Parathyroid adenoma (tissue), 2 donors: ENCODE data around the gene GLIPR2.

Experiments
- H2AFZ ChIP-seq: fragments of 300-600 bp; sonication (generic); one replicate; pipeline ENCODE4 v1.7.0; 2017; ENCODE audit warnings: antibody characterized with exemption, mild to moderate bottlenecking
- H3K27ac ChIP-seq: fragments of 300-600 bp; sonication (generic); one replicate; pipeline ENCODE4 v1.7.0; 2017
- H3K27me3 ChIP-seq: fragments of 300-600 bp; sonication (generic); one replicate; pipeline ENCODE4 v1.7.0; 2017; ENCODE audit warnings: low read length; ENCODE audit not compliant: control insufficient read depth, insufficient read depth
- H3K36me3 ChIP-seq: fragments of 300-600 bp; sonication (generic); one replicate; pipeline ENCODE4 v1.7.0; 2017; ENCODE audit warnings: low read length; ENCODE audit not compliant: control insufficient read depth, insufficient read depth
- H3K4me1 ChIP-seq: fragments of 300-600 bp; sonication (generic); one replicate; pipeline ENCODE4 v1.7.0; 2017; ENCODE audit warnings: control low read depth
- H3K4me2 ChIP-seq: fragments of 300-600 bp; sonication (generic); one replicate; pipeline ENCODE4 v1.7.0; 2017; ENCODE audit warnings: low read length
- H3K4me3 ChIP-seq: fragments of 300-600 bp; sonication (generic); one replicate; pipeline ENCODE4 v1.7.0; 2017; ENCODE audit warnings: low read depth, low read length
- H3K79me2 ChIP-seq: fragments of 300-600 bp; sonication (generic); one replicate; pipeline ENCODE4 v1.7.0; 2017; ENCODE audit warnings: control low read depth
- H3K9ac ChIP-seq: fragments of 300-600 bp; sonication (generic); one replicate; pipeline ENCODE4 v1.7.0; 2017; ENCODE audit warnings: mild to moderate bottlenecking
- H3K9me3 ChIP-seq: fragments of 300-600 bp; sonication (generic); one replicate; pipeline ENCODE4 v1.7.0; 2017; ENCODE audit warnings: low read length; ENCODE audit not compliant: control insufficient read depth
- CTCF ChIP-seq: fragments of 300-600 bp; sonication (generic); IDR thresholded peaks from one replicate; pipeline ENCODE4 v1.7.0; 2017; ENCODE audit warnings: antibody characterized with exemption, mild to moderate bottlenecking
- donor health status: primary hyperparathyroidism.

Gene GLIPR2

GRCh38 chr9:36187414-36187813 lies 50.9 kb downstream of the GLIPR2 start:
- H3K4me2 ChIP-seq: no peak overlapping the region
- no peak overlapping the region for H3K27ac ChIP-seq
- TF ChIP-seq CTCF: no peak
- no peak overlapping the region for H3K4me3 ChIP-seq
- H2AFZ ChIP-seq: no peak overlapping the region
- H3K36me3 ChIP-seq: no peaks in the 10 kb centered on the region
- H3K79me2 ChIP-seq: peaks cover 9% of the 10 kb centered on the region
- no peaks in the 10 kb centered on the region for H3K27me3 ChIP-seq
- peaks cover under 1% of the 10 kb centered on the region for H3K4me1 ChIP-seq
- H3K9ac ChIP-seq: no peak overlapping the region
- H3K9me3 ChIP-seq: no peaks in the 10 kb centered on the region

DNA sequence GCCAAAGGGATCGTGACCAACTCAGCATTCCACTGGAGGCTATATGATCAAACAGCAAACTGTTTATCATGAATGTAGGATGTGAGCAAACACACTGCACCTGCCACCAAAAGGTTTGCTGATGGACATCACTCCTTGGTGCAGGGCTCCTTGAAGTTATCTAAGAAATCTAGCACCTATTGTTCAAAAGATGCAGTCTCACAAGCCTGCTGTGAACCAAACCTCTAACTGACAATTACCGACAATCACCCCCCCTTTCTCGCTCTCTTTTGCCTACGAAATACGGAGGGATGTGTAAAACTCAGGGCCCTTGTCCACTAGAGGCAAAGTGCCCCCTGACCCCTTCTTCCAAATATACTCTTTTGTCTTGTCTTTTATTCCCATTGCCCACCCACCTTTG lies 51.7 kb downstream of the GLIPR2 start:
- no peaks in the 10 kb centered on the region for H3K27me3 ChIP-seq
- peaks cover 15% of the 10 kb centered on the region for H3K79me2 ChIP-seq
- no peak overlapping the region for H3K27ac ChIP-seq
- H3K4me3 ChIP-seq: no peak overlapping the region
- H3K4me1 ChIP-seq: peaks cover 5% of the 10 kb centered on the region
- H3K9me3 ChIP-seq: no peaks in the 10 kb centered on the region
- no peak for TF ChIP-seq CTCF
- no peaks in the 10 kb centered on the region for H3K36me3 ChIP-seq
- H2AFZ ChIP-seq: no peak overlapping the region
- no peak overlapping the region for H3K9ac ChIP-seq
- no peak overlapping the region for H3K4me2 ChIP-seq

GRCh38 chr9:36189976-36190375 lies 53.4 kb downstream of the GLIPR2 start:
- H3K27ac ChIP-seq: peak overlapping the region; percentile 83
- peak overlapping the region; percentile 93 for H3K4me3 ChIP-seq
- H3K9ac ChIP-seq: no peak overlapping the region

GRCh38 chr9:36190388-36191289 lies 54.1 kb downstream of the GLIPR2 start, which contains the start of gene CLTA:
Gene CLTA, plus strand, starts transcription at chr9:36190921. Its CDS starts 136 bp downstream, at chr9:36191057.
- TF ChIP-seq CTCF: peak; percentile 29
- Histone ChIP-seq H3K4me3 (peak within 1 kb of the TSS; percentile 93), H3K9ac (peak within 1 kb of the TSS; percentile 69), H3K4me2 (peak within 1 kb of the TSS; percentile 83), H3K9me3 (no peaks in the 10 kb centered on the region), H3K27ac (peak within 1 kb of the TSS; percentile 83), H3K27me3 (no peaks in the 10 kb centered on the region), H3K4me1 (peaks cover 5% of the 10 kb centered on the region), H3K36me3 (no peaks in the 10 kb centered on the region), H3K79me2 (peaks cover 19% of the 10 kb centered on the region), H2AFZ (peak within 1 kb of the TSS; percentile 89)

More at GRCh38 chr9:36189976-36190375, 53.4 kb downstream of the GLIPR2 start:
- Histone ChIP-seq H3K4me2 (peak overlapping the region; percentile 71), H3K9me3 (no peaks in the 10 kb centered on the region), H3K79me2 (peaks cover 19% of the 10 kb centered on the region), H3K27me3 (no peaks in the 10 kb centered on the region), H2AFZ (peak overlapping the region; percentile 89), H3K4me1 (peaks cover 5% of the 10 kb centered on the region), H3K36me3 (no peaks in the 10 kb centered on the region)
- TF ChIP-seq CTCF: no peak
